ENCODE data around the gene USP47. TPM values are rescaled to one million over a fixed set of nuclear protein-coding genes. Genes with fewer than 3 reads are reported as not detected.

USP47 gene
- total and polyA plus RNA-seq, 9 of the 15 experiments (the other 6 are each of a cell fraction or from before 2014, with no cell fraction given), result 13.1 to 63.6 (median 34.7) TPM

- H3K4me2 ChIP-seq (ENCODE audit: insufficient read depth, low read length), result no peak overlapping the region
- no peaks in the 10 kb centered on the region for H3K9me3 ChIP-seq (replicated peaks; ENCODE audit: control insufficient read depth, insufficient read depth, low read depth, low read length)
- no peaks in the 10 kb centered on the region for H3K79me2 ChIP-seq (ENCODE audit: control insufficient read depth, insufficient read depth, low read length)
- H4K20me1 ChIP-seq (replicated peaks; ENCODE audit: control insufficient read depth, insufficient read depth, low read length), result peaks cover 10% of the 10 kb centered on the region; the same call in 1 of the 2 replicates
- DNase-seq (ENCODE audit: extremely low read depth in 1 of 4, low spot score in 3 of 4) (peak; percentile 81 to 86 (median 84)), ATAC-seq (peak; percentile 98), FAIRE-seq (peak; percentile 86)
- H3K4me1 ChIP-seq (replicated peaks in 1 of 2; ENCODE audit: control insufficient read depth in 2 of 2, insufficient read depth in 2 of 2, low read length in 2 of 2), result peaks cover 0 to 12% of the 10 kb centered on the region in 2 experiments; a peak in 2 of 5 replicates
- H2AFZ ChIP-seq (ENCODE audit: low read depth, low read length), result no peak overlapping the region
- no peak overlapping the region for H3K27ac ChIP-seq (ENCODE audit: extremely low read depth, low read depth, low read length)
- in situ Hi-C loops (cut with MboI) (no loop called here), intact Hi-C loops (cut with micrococcal nuclease) (loop anchor here (5.0 kb wide), 1 partner anchor 75 kb away; no protein-coding TSS in a partner anchor)
- no peak overlapping the region for H3K4me3 ChIP-seq
- POLR2A ChIA-PET, result interaction anchor here (0.6 to 1.2 kb wide), 7 partner anchors 8 to 475 kb away, joined by 3 to 5 read pairs (median 3); no protein-coding TSS in a partner anchor
- no peaks in the 10 kb centered on the region for H3K36me3 ChIP-seq (ENCODE audit: control insufficient read depth, insufficient read depth, low read length)
- CTCF ChIA-PET (ENCODE audit: low intra/inter-chr PET ratio), result interaction anchor here (1.8 kb wide), 1 partner anchor 168 kb away, joined by 5 read pairs; no protein-coding TSS in a partner anchor
- no peaks in the 10 kb centered on the region for H3K9me1 ChIP-seq (ENCODE audit: control insufficient read depth, insufficient read depth, low read length)
- 16% methylated on average over 15 of the region's 15 CpGs for WGBS (ENCODE audit: insufficient coverage, low coverage, missing lambda C conversion rate)
- BruUV-seq (replicated peaks), result no TSS peak
- H3K27me3 ChIP-seq (ENCODE audit: control insufficient read depth in 2 of 2, insufficient read depth in 2 of 2, low read length in 2 of 2), result peaks cover 36 to 74% of the 10 kb centered on the region in 2 experiments
- H3K9ac ChIP-seq (ENCODE audit: insufficient read depth in 1 of 2, low read depth in 2 of 2, low read length in 2 of 2), result peak overlapping the region in 1 of 2 experiments; percentile 55; a peak in 1 of 4 replicates
- TF ChIP-seq TFAP4 (CRISPR knock-in tag; IDR thresholded peaks at IDR 0.05; ENCODE audit: borderline replicate concordance), result peak; percentile 90
- peak; percentile 83; the same call in 1 of the 2 replicates for TF ChIP-seq XRCC5 (IDR thresholded peaks at IDR 0.05; ENCODE audit: low read depth, low read length)
- peak; percentile 80 to 95 (median 83) for TF ChIP-seq CTCF (IDR thresholded peaks at IDR 0.05 in 2 of 3, conservative IDR thresholded peaks at IDR 0.05 in 1 of 3; ENCODE audit: insufficient read depth in 2 of 3, low read depth in 1 of 3, low read length in 3 of 3)
- TF ChIP-seq RB1 (IDR thresholded peaks at IDR 0.05; ENCODE audit: low read depth), result peak; percentile 34; the same call in 1 of the 2 replicates
- TF ChIP-seq DACH1 (IDR thresholded peaks at IDR 0.05; ENCODE audit: partially characterized antibody), result peak; percentile 41
- TF ChIP-seq SMC3 (conservative IDR thresholded peaks at IDR 0.05; ENCODE audit: insufficient read depth, low read depth, low read length), result peak; percentile 46; the same call in 1 of the 2 replicates
- TF ChIP-seq RHOXF2B (CRISPR knock-in tag; conservative IDR thresholded peaks at IDR 0.05), result no peak
- peak; percentile 31; the same call in 1 of the 2 replicates for TF ChIP-seq REST (IDR thresholded peaks at IDR 0.05; ENCODE audit: borderline replicate concordance)
- TF ChIP-seq REST (CRISPR knock-in tag; IDR thresholded peaks at IDR 0.05; ENCODE audit: low read depth), result no peak
These were observed 125.3 kb downstream of the USP47 start for GRCh38 chr11:11966826-11967668.
